Osteoblast (primary cell): ENCODE results near the gene HINT3. TPM values are rescaled to one million over a fixed set of nuclear protein-coding genes. Genes with fewer than 3 reads are reported as not detected.

Source experiments
- DNase-seq: peaks from one replicate; pipeline ENCODE4 v3.0.0; 2011; ENCODE audit warnings: low spot score, mixed read lengths; ENCODE audit not compliant: insufficient read length; ENCODE audit errors: missing footprints
- H2AFZ ChIP-seq: 2 replicates; pipeline ENCODE4 v1.6.0; 2011; ENCODE audit warnings: mild to moderate bottlenecking, low read length
- H3K27ac ChIP-seq: 2 replicates; pipeline ENCODE4 v1.5.1; 2011; ENCODE audit warnings: mild to moderate bottlenecking, low read depth, low read length, moderate library complexity
- H3K27me3 ChIP-seq: 2 replicates; pipeline ENCODE4 v1.6.0; 2012; ENCODE audit warnings: mild to moderate bottlenecking, control low read depth, inconsistent platforms, low read length, moderate library complexity; ENCODE audit not compliant: insufficient read depth
- H3K36me3 ChIP-seq: 2 replicates; pipeline ENCODE4 v1.5.1; 2011; ENCODE audit warnings: mild to moderate bottlenecking, low read length, control low read depth, moderate library complexity; ENCODE audit not compliant: insufficient read depth
- H3K4me1 ChIP-seq: 2 replicates; pipeline ENCODE4 v1.5.1; 2011; ENCODE audit warnings: mild to moderate bottlenecking, low read length, control low read depth, moderate library complexity; ENCODE audit not compliant: insufficient read depth
- H3K4me2 ChIP-seq: 2 replicates; pipeline ENCODE4 v1.6.0; 2011; ENCODE audit warnings: mild to moderate bottlenecking, low read length; ENCODE audit not compliant: insufficient read depth
- H3K4me3 ChIP-seq: fragments of 200-600 bp; sonication (generic); 3 replicates; pipeline ENCODE4 v1.5.1; 2012; ENCODE audit warnings: mild to moderate bottlenecking, low read length, inconsistent platforms; ENCODE audit not compliant: insufficient read depth
- H3K79me2 ChIP-seq: 2 replicates; pipeline ENCODE4 v1.6.0; 2012; ENCODE audit warnings: mild to moderate bottlenecking, low read length, control low read depth, inconsistent platforms; ENCODE audit not compliant: insufficient read depth
- H3K9me3 ChIP-seq: 2 replicates; pipeline ENCODE4 v1.5.1; 2011; ENCODE audit warnings: low read depth, low read length, control low read depth
- H4K20me1 ChIP-seq: 2 replicates; pipeline ENCODE4 v1.6.0; 2012; ENCODE audit warnings: mild to moderate bottlenecking, low read length, control low read depth; ENCODE audit not compliant: insufficient read depth
- CTCF ChIP-seq: IDR thresholded peaks from 2 replicates; pipeline ENCODE4 v1.5.1; 2011; ENCODE audit warnings: mild to moderate bottlenecking, low read depth, low read length, moderate library complexity; ENCODE audit errors: extremely low read depth
- small RNA-seq: library from RNA; depleted of rRNA; stranded (forward); fragments of <200 nt; gene quantifications from one replicate; pipeline ENCODE3, GENCODE V24; 2012
- total RNA-seq: library from RNA; depleted of rRNA; stranded (reverse); fragments of >200 nt; gene quantifications from 2 replicates; pipeline ENCODE4 v1.2.3, GENCODE V29; 2012

HINT3 gene
- total RNA-seq, 1 donor, result 30.4 TPM

- Histone ChIP-seq H4K20me1 (no peaks in the 10 kb centered on the region), H2AFZ (no peak overlapping the region), H3K27me3 (no peaks in the 10 kb centered on the region), H3K4me1 (peaks cover 10% of the 10 kb centered on the region), H3K27ac (no peak overlapping the region), H3K36me3 (peaks cover 22% of the 10 kb centered on the region), H3K4me2 (no peak overlapping the region), H3K4me3 (no peak overlapping the region), H3K79me2 (no peaks in the 10 kb centered on the region), H3K9me3 (no peaks in the 10 kb centered on the region)
- peak; percentile 11 for DNase-seq
- TF ChIP-seq CTCF, result no peak
Observed at GRCh38 chr6:126026001-126026400, 69.4 kb downstream of the HINT3 start.

- no peak overlapping the region for H3K4me2 ChIP-seq
- H3K4me1 ChIP-seq, result peaks cover 10% of the 10 kb centered on the region
- H3K79me2 ChIP-seq, result no peaks in the 10 kb centered on the region
- TF ChIP-seq CTCF, result no peak
- no peak overlapping the region for H3K4me3 ChIP-seq
- no peaks in the 10 kb centered on the region for H3K9me3 ChIP-seq
- H3K27ac ChIP-seq, result no peak overlapping the region
- H3K27me3 ChIP-seq, result no peaks in the 10 kb centered on the region
- no peak overlapping the region for H2AFZ ChIP-seq
- H4K20me1 ChIP-seq, result no peaks in the 10 kb centered on the region
- peaks cover 11% of the 10 kb centered on the region for H3K36me3 ChIP-seq
- peak; percentile 14 for DNase-seq
Observed at GRCh38 chr6:126027601-126028000, 71.0 kb downstream of the HINT3 start.

Small RNA genes lying within 50 kb of the gene (small RNA-seq; reads per million reads assigned to genes)
- gene RNA5SP216, result not detected

Other genes starting within 250 kb of the HINT3 start
- 2.2 and 2.4 TPM in 2 replicates for gene HEY2, start 207.1 kb upstream of the HINT3 start, total RNA-seq
- 30.4 and 34.0 TPM in 2 replicates for gene NCOA7, start 165.8 kb upstream of the HINT3 start, total RNA-seq
- gene TRMT11, start 29.8 kb downstream of the HINT3 start, total RNA-seq, result 26.8 and 27.1 TPM in 2 replicates